ENCODE results near the gene NOC2L. TPM values are rescaled to one million over a fixed set of nuclear protein-coding genes. Genes with fewer than 3 reads are reported as not detected.
A peak's percentile ranks its signal among the peaks of the same experiment; 100 is the strongest.

The NOC2L gene
- total RNA-seq, 2 experiments from 2014 or later, result 77.9 to 99.0 TPM

DNA sequence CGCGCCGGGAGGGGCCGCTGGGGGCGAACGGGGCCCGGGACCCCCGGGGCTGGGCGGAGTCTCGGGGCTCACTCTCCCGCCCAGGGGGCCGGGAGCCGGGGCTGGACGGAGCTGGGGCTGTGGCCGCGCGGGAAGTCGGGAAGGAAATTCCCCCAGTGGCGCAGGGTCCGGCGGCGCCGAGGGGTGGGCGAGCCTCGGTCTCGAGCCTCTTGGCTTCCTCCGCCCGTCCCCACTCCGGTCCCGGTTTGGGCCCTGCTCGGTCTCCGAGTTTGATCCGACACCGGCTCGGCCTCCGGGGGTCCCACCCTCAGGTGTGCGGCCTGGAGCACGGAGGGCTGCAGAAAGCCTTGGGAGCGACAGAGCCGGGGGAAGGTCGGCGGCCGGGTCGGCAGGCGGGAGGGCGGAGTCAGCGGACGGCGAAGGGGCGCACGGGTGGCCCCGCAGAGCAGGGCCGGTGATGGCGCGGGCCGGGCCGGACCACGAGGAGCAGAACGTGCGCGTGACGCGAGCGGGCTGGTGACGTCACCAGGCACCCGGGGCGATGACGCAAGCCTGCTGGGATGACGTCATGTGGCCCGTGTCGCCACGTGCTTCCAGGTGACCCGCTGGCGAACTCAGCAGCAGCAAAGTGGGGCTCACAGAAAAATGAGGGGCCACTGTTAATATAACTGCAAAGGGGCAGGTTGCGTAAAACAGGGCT, 41.5 kb upstream of the NOC2L start:
- no peaks in the 10 kb centered on the region for H3K36me3 ChIP-seq (ENCODE audit: insufficient read depth, low read length)
- TF ChIP-seq, protein P1, sequence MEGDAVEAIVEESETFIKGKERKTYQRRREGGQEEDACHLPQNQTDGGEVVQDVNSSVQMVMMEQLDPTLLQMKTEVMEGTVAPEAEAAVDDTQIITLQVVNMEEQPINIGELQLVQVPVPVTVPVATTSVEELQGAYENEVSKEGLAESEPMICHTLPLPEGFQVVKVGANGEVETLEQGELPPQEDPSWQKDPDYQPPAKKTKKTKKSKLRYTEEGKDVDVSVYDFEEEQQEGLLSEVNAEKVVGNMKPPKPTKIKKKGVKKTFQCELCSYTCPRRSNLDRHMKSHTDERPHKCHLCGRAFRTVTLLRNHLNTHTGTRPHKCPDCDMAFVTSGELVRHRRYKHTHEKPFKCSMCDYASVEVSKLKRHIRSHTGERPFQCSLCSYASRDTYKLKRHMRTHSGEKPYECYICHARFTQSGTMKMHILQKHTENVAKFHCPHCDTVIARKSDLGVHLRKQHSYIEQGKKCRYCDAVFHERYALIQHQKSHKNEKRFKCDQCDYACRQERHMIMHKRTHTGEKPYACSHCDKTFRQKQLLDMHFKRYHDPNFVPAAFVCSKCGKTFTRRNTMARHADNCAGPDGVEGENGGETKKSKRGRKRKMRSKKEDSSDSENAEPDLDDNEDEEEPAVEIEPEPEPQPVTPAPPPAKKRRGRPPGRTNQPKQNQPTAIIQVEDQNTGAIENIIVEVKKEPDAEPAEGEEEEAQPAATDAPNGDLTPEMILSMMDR (conservative IDR thresholded peaks at IDR 0.05; ENCODE audit: low read length), result no peak
- no peak for TF ChIP-seq EZH2phosphoT487 (IDR thresholded peaks at IDR 0.05; ENCODE audit: borderline replicate concordance, low read depth, low read length)
- CTCF ChIA-PET (ENCODE audit: unreplicated experiment), result no interaction called here
- no peak overlapping the region for H3K27ac ChIP-seq (ENCODE audit: low read depth, low read length, poor library complexity, severe bottlenecking)
- intact Hi-C loops (cut with micrococcal nuclease; ENCODE audit: unreplicated experiment), result no loop called here
- H4K20me1 ChIP-seq (ENCODE audit: insufficient read depth, low read length), result no peaks in the 10 kb centered on the region
- no peak overlapping the region for H3K4me3 ChIP-seq (ENCODE audit: low read depth, low read length, poor library complexity, severe bottlenecking)
- H3K9me3 ChIP-seq (ENCODE audit: low read length), result no peaks in the 10 kb centered on the region
- BruUV-seq (replicated peaks), result no TSS peak
- H3K79me2 ChIP-seq (ENCODE audit: insufficient read depth, low read depth, low read length), result no peaks in the 10 kb centered on the region
- peak overlapping the region; percentile 16; the same call in 1 of the 2 replicates for H3K4me2 ChIP-seq (ENCODE audit: low read length)
- H3K4me1 ChIP-seq (ENCODE audit: insufficient read depth, low read length, poor library complexity, severe bottlenecking), result no peaks in the 10 kb centered on the region
- POLR2A ChIA-PET, result no interaction called here
- H3K9me2 ChIP-seq (ENCODE audit: insufficient read depth, low read length), result no peaks in the 10 kb centered on the region
- DNase-seq (ENCODE audit: low spot score), result no peak
- H2AFZ ChIP-seq (ENCODE audit: low read length), result no peak overlapping the region

GRCh38 chr1:999725-1000356, 40.8 kb upstream of the NOC2L start, which contains the start of gene HES4:
Gene HES4 (minus strand): TSS chr1:1000097. CDS start chr1:999973, 124 bp downstream.
- no peak for DNase-seq (ENCODE audit: low spot score)
- H3K27ac ChIP-seq (ENCODE audit: low read depth, low read length, poor library complexity, severe bottlenecking), result no peak within 1 kb of the TSS
- peak within 1 kb of the TSS; percentile 16; the same call in 1 of the 2 replicates for H3K4me2 ChIP-seq (ENCODE audit: low read length)
- TF ChIP-seq, protein P1 (conservative IDR thresholded peaks at IDR 0.05; ENCODE audit: low read length), result no peak
- no peak for TF ChIP-seq EZH2phosphoT487 (IDR thresholded peaks at IDR 0.05; ENCODE audit: borderline replicate concordance, low read depth, low read length)
- no peak within 1 kb of the TSS for H3K4me3 ChIP-seq (ENCODE audit: low read depth, low read length, poor library complexity, severe bottlenecking)
- ChIA-PET CTCF (ENCODE audit: unreplicated experiment) (no interaction called here), POLR2A (no interaction called here)
- intact Hi-C loops (cut with micrococcal nuclease; ENCODE audit: unreplicated experiment), result no loop called here
- H3K4me1 ChIP-seq (ENCODE audit: insufficient read depth, low read length, poor library complexity, severe bottlenecking), result no peaks in the 10 kb centered on the region
- H2AFZ ChIP-seq (ENCODE audit: low read length), result no peak within 1 kb of the TSS
- no peaks in the 10 kb centered on the region for H3K9me3 ChIP-seq (ENCODE audit: low read length)
- no peaks in the 10 kb centered on the region for H3K79me2 ChIP-seq (ENCODE audit: insufficient read depth, low read depth, low read length)
- no peaks in the 10 kb centered on the region for H3K36me3 ChIP-seq (ENCODE audit: insufficient read depth, low read length)
- no TSS peak for BruUV-seq (replicated peaks)
- H4K20me1 ChIP-seq (ENCODE audit: insufficient read depth, low read length), result no peaks in the 10 kb centered on the region
- no peaks in the 10 kb centered on the region for H3K9me2 ChIP-seq (ENCODE audit: insufficient read depth, low read length)

Data from OCI-LY7 (cell line).